Measurements from ENCODE around the gene WDR31.

Gene WDR31

DNA sequence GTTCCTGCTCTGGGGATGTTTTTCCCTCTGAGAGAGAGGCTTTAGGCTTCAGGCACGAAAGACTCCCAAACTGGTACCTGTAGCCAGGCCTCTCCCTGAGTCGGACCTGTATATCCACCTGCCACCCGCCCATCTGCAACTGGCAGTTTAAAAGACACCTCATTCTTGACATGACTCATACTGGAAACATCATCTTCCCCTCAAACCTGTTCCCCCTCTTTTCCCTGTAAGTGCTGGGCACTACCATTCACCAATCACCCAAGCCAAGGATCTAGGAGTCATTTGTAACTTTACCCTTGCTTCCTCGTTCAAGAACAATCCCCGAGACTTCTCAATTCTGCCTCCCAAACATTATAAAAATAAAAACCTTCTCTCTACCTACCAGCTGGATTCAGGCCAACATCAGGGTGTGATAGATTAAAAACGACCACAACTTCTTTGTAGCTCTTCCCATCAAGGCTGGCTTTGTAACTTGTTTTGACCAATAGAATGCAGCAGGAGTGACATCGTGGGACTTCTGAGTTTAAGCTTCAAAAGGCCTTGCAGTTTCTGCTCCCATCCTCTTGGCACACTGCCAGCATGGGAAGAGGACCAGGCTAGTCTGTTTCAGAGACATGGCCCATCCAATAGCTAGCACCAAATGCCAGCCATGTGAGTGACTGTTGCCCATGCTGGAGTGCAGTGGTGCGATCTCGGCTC lies 1.8 kb upstream of the WDR31 start:
- no peak for DNase-seq (ENCODE audit: low read depth in 2 of 3, low spot score in 1 of 3)

DNA sequence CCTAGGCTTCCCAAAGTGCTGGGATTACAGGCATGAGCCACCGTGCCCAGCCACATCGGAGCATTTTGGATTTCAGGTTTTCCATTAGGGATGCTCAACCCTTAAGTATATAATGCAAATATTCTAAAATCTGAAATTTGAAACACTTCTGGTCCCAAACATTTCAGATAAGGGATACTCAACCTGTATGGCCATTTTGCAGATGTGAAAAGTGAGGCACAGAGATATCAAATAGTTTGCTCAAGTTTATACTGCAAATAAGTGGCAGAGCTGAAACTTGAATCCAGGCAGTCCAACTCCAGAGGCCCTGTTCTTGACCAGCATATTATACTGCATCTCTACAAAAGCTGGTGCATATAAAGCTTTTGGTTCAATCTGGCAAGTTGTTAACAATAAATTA lies 2.4 kb downstream of the WDR31 start:
- DNase-seq (ENCODE audit: low read depth in 2 of 3, low spot score in 1 of 3) = no peak

- DNase-seq (ENCODE audit: low read depth in 2 of 3, low spot score in 1 of 3) = no peak
Observed at GRCh38 chr9:113331780-113332179, 8.3 kb downstream of the WDR31 start.

DNA sequence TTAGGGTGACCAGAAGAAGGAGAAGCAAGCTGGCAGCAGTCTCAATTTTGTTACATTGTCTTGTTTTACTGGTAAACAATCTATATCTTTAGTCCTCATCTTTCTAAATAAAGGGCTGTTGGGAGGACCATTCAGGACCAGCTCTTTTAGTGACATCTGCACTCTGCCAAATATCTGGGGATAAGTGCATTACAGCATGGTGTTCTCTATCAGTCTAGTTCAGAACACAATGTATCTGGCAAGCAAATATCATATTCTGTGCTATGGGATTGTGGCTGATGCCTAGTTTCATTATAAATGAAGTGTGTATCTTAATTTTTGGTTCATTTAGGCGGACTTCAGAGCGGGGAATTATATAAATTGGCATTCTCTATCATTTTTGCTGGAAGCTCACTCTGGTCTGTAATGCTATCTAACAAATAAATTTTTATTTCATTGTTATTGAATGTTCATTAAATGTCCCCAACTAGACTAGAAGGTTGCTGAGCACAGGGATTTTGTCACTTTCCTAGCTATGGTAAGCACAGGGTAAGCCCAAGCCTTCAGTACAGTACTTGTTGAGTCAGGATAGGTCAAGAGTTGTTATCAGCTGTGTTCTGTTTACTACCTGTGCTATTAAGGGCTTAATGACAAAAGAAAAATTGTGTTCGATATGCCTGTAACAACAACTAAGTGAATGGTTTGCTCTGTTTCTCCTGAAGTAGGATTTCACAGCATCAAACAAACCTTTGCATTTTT lies 11.9 kb downstream of the WDR31 start:
- no peak for DNase-seq (ENCODE audit: low read depth in 2 of 3, low spot score in 1 of 3)

GRCh38 chr9:113326230-113326629 lies 13.8 kb downstream of the WDR31 start:
- DNase-seq (ENCODE audit: low read depth in 2 of 3, low spot score in 1 of 3) = no peak

DNA sequence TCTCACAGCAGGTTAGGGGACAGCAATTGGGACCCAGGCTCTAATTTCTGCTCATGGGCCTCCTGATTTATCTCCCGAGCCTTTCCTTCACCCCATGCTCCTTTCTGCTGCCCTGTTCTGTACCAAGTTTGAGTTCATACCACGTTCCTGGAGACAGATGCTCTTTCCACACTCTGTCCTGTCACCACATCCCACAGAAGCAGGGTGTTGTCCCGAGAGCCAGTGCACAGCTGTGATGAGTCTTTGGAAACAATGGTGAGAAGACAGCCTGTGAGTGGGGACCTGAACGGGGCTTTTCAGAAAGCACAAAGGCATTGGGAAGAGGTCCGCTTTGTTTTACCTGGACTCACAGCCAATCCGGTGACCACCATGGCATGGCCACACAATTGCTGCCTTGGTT lies 17.4 kb downstream of the WDR31 start:
- DNase-seq (ENCODE audit: low read depth in 2 of 3, low spot score in 1 of 3) = no peak

DNA sequence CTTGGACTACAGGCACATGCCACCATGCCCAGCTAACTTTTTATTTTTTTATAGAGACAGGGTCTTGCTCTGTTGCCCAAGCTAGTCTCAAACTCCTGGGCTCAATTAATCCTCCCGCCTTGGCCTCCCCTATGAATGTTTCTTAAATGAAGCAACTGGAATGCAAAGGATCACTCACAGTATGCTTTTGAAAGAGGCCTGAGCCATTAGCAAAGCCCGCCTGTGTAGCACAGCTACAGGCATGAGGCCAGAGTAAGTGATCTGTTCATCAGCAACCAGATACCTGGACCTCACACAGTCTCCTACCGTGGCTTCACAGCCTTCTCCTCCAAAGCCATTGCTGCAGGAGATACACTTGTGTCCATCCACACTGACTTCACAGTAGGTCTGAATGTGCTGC lies 20.0 kb downstream of the WDR31 start:
- no peak for DNase-seq (ENCODE audit: low read depth in 2 of 3, low spot score in 1 of 3)

DNA sequence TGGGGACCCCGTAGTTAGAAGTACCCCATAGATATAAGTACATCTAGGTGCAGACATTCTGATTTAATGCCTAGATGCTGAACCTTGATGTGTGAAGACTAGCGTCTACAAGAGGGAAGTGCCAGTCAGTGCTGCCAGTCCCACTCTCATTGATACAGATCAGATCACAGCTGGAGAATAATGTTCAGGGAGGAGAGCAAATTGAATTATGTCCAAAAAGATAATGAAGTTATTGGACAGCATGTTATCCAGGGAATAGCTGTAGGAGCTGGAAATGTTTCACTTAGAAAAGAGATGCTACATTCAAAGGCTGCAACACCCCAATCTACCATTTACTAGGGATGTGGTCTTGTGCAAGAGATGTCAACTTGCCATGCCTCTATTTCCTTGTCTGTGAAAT lies 21.0 kb downstream of the WDR31 start:
- DNase-seq (ENCODE audit: low read depth in 2 of 3, low spot score in 1 of 3) = no peak

GRCh38 chr9:113317777-113318176 lies 22.3 kb downstream of the WDR31 start:
- DNase-seq (ENCODE audit: low read depth in 2 of 3, low spot score in 1 of 3) = no peak

DNA sequence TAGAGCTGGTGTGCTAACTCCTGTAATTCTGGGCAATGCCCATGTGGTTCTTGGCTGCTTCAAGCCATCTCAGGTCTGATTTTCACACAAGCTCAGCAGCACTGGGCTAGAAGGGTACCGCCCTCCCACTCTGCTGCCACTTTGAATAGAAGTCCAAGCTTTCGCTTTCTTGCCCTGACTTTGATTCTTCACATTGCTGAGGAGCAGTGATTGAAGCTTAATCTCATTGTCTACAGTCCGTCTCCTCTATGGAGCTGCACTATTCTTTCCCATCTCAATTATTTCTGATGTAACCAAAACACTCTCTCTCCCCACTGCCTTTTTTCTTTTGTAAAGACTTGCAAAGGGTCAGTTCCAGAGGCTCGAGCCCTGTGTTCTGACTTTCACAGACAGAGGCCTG lies 24.0 kb downstream of the WDR31 start:
- no peak for DNase-seq (ENCODE audit: low read depth in 2 of 3, low spot score in 1 of 3)

DNA sequence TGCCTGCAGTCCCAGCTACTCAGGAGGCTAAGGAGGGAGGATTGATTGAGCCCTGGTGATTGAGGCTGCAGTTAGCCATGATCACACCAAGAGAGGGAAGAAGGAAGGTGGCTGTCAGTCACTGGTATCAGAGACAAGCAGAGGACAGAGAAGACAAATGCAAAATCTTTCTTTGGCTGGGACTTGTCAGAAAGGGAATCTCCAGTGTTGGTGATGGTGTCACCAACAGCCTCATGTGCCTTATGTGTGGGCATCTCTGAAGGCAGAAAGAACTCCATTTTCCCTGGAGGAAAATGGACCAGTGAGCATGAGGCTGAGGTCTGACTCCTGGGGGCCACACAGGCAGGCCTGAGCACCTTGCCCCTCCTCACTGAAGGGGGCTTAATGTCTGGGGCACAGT lies 24.8 kb downstream of the WDR31 start:
- no peak for DNase-seq (ENCODE audit: low read depth in 2 of 3, low spot score in 1 of 3)

GRCh38 chr9:113313261-113313660 lies 26.8 kb downstream of the WDR31 start:
- no peak for DNase-seq (ENCODE audit: low read depth in 2 of 3, low spot score in 1 of 3)

DNA sequence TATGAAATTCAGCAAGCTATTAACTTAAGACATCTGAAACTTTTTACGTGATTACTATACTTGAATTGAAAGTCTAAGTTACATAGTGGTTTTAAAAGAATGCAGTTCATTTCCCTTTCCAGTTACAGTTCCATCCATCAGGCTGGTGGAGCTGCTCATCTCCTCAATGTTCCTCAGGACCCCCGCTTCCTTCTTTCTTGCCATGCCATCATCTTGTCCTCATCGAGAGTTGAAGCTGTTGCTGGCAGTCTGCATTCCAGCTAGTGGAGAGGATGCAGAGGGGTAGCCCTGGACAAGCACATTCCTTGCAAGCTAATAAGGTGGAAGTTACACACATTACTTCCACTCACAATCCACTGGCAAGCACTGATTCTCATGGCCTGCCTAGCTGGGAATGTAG lies 28.1 kb downstream of the WDR31 start:
- DNase-seq (ENCODE audit: low read depth in 2 of 3, low spot score in 1 of 3) = no peak

GRCh38 chr9:113310538-113310937 lies 29.5 kb downstream of the WDR31 start:
- DNase-seq (ENCODE audit: low read depth in 2 of 3, low spot score in 1 of 3) = no peak

- DNase-seq (ENCODE audit: low read depth in 2 of 3, low spot score in 1 of 3) = peak in 2 of 3 donors; percentile 5 to 20
Observed at GRCh38 chr9:113309204-113309813, 30.8 kb downstream of the WDR31 start.

DNA sequence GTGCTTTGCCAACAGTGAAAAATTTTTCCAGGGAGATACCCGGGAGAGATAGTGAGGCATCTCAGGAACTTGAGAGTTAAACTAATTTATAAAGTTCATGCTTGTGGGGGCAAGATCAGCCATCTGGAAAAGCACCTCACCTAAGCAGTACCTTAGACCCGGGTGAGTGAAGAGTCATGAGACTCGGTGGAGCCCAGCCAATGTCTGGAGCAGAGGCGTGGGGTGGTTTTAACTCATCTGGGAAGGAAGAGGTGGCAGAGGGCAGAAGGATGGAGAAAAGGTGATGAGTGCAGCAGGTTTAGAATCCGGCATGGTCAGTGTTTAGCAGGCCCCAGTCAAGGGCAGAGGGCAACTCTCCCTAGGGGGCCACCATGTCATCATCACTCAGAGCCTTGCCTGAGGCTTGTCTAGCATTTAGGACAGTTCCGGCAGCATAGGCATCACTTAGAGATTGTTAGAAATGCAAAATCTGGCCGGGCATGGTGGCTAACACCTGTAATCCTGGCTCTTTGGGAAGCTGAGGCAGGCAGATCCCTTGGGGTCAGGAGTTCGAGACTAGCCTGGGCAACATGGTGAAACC lies 32.6 kb downstream of the WDR31 start:
- no peak for DNase-seq (ENCODE audit: low read depth in 2 of 3, low spot score in 1 of 3)

GRCh38 chr9:113306566-113306965 lies 33.5 kb downstream of the WDR31 start:
- no peak for DNase-seq (ENCODE audit: low read depth in 2 of 3, low spot score in 1 of 3)

DNA sequence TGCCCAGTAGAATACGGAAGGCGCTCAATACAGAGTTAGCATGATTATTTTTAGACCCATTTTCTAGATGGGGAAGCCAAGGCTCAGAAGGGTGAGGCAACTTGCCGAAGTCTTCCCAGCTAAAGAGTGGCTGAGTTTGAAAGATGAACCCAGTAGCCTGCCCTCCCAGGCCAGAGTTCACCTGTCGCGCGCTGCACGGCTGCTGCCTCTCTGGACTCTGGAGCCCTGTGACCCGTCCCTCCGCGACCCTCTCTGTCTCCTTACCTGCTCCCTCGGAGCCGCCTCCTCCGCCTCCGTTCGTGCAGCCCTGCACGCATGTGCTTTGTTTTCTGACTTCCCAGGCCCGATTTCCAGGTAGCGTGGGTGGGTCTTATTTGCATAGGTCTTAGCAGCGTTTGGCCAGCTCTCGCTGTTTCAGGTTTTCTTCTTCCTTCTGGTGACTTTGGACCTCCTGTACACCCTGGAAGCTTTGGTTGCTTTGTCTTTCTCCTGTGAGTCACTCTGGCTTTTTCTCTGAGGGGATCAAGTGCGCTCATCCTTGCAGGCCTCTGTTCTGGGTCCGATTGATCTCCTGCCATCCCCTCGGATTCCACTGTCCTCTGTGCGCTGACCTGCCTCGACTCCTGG lies 37.2 kb downstream of the WDR31 start, which contains the start of gene RNF183:
Gene RNF183, minus strand, starts transcription at position 585 of the 627 bp plus-strand sequence. CDS start 5,192 bp downstream, outside the sequence.
- DNase-seq (ENCODE audit: low read depth in 2 of 3, low spot score in 1 of 3) = no peak

DNA sequence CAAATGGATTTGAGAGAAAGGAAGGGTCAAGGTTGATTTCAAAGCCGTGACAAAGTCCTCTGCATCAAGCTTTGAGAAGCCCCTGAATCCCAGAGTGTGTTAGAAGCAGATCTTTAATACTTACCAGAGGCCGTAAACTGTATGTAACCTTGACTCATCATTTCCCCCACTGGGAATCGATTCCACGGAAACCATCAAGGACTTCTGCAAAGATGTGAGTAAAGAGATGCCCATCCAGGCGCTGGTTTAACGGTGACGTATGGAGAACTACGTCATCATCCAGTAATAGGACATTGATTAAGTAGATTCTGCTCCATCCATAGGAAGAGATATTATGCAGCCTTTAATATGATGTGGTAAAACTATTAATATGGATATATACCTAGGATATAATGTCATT lies 38.5 kb downstream of the WDR31 start:
- DNase-seq (ENCODE audit: low read depth in 2 of 3, low spot score in 1 of 3) = no peak

GRCh38 chr9:113299800-113300292 lies 40.2 kb downstream of the WDR31 start:
- no peak for DNase-seq (ENCODE audit: low read depth in 2 of 3, low spot score in 1 of 3)

Data from stimulated activated CD4-positive, alpha-beta T cell treated with anti-CD3 and anti-CD28 coated beads, Interleukin-12 subunit alpha, Interleukin-12 subunit beta, amount 100 ng/mL, for 48 hours (primary cell).